GM23248 (cell line): ENCODE data around the gene LILRB3. TPM values are rescaled to one million over a fixed set of nuclear protein-coding genes. Genes with fewer than 3 reads are reported as not detected.

Source experiments
- DNase-seq: peaks from one replicate; pipeline ENCODE4 v3.0.0-alpha.2; 2015
- H2AFZ ChIP-seq: fragments of 200-600 bp; sonication (generic); 2 replicates; pipeline ENCODE4 v1.6.1; 2016; ENCODE audit warnings: antibody characterized with exemption
- H3F3A ChIP-seq: fragments of 200-600 bp; sonication (generic); 2 replicates; pipeline ENCODE4 v1.6.1; 2016; ENCODE audit warnings: mild to moderate bottlenecking, antibody characterized with exemption, mixed run types; ENCODE audit not compliant: insufficient read depth
- H3K27ac ChIP-seq: fragments of 200-600 bp; sonication (generic); 2 replicates; pipeline ENCODE4 v1.5.1; 2016; ENCODE audit warnings: mild to moderate bottlenecking
- H3K27me3 ChIP-seq: fragments of 200-600 bp; sonication (generic); replicated peaks from 2 replicates; pipeline ENCODE4 v1.6.1; 2016; ENCODE audit warnings: mild to moderate bottlenecking; ENCODE audit not compliant: insufficient read depth
- H3K36me3 ChIP-seq: fragments of 200-600 bp; sonication (generic); 2 replicates; pipeline ENCODE4 v1.6.1; 2016; ENCODE audit warnings: low read depth, mild to moderate bottlenecking
- H3K4me1 ChIP-seq: fragments of 200-600 bp; sonication (generic); 2 replicates; pipeline ENCODE4 v1.6.1; 2016; ENCODE audit warnings: mild to moderate bottlenecking; ENCODE audit not compliant: insufficient read depth
- H3K4me2 ChIP-seq: fragments of 200-600 bp; sonication (generic); one replicate; pipeline ENCODE4 v1.6.1; 2016; ENCODE audit warnings: mild to moderate bottlenecking; ENCODE audit not compliant: unreplicated experiment
- H3K4me3 ChIP-seq: fragments of 200-600 bp; sonication (generic); 2 replicates; pipeline ENCODE4 v1.5.1; 2016; ENCODE audit warnings: mild to moderate bottlenecking
- H3K79me2 ChIP-seq: fragments of 200-600 bp; sonication (generic); 2 replicates; pipeline ENCODE4 v1.6.1; 2016; ENCODE audit warnings: mild to moderate bottlenecking; ENCODE audit not compliant: insufficient read depth
- H3K9ac ChIP-seq: fragments of 200-600 bp; sonication (generic); 2 replicates; pipeline ENCODE4 v1.6.1; 2016; ENCODE audit warnings: mild to moderate bottlenecking
- H3K9me2 ChIP-seq: fragments of 200-600 bp; sonication (generic); 2 replicates; pipeline ENCODE4 v1.6.1; 2016; ENCODE audit warnings: mixed run types, mild to moderate bottlenecking, moderate library complexity; ENCODE audit not compliant: insufficient read depth
- H3K9me3 ChIP-seq: fragments of 200-600 bp; sonication (generic); one replicate; pipeline ENCODE4 v1.6.1; 2017; ENCODE audit warnings: low read depth
- H4K20me1 ChIP-seq: fragments of 200-600 bp; sonication (generic); 2 replicates; pipeline ENCODE4 v1.6.0; 2016; ENCODE audit not compliant: insufficient read depth
- EZH2 ChIP-seq: fragments of 200-600 bp; sonication (generic); IDR thresholded peaks from 2 replicates; pipeline ENCODE4 v1.6.1; 2018; ENCODE audit warnings: antibody characterized with exemption, mild to moderate bottlenecking; ENCODE audit not compliant: insufficient read depth, poor library complexity, severe bottlenecking
- EZH2phosphoT487 ChIP-seq: fragments of 200-600 bp; sonication (generic); IDR thresholded peaks from 2 replicates; pipeline ENCODE4 v1.6.1; 2018; ENCODE audit warnings: antibody characterized with exemption, moderate library complexity, mild to moderate bottlenecking, low read depth; ENCODE audit not compliant: insufficient read depth
- WGBS, 2 experiments: methylation state at CpG; one replicate each; pipeline ENCODE4 v1.1.6; 2015 to 2017; ENCODE audit warnings: low lambda C conversion rate in 2 of 2, low coverage in 1 of 2; ENCODE audit errors: missing lambda C conversion rate in 2 of 2; 5-methylcytosine and 5-hydroxymethylcytosine counted together
- in situ Hi-C: fragments of 300-500 bp; cut with MboI; formaldehyde crosslinking; loops from 2 replicates; pipeline ENCODE4 v1.15.0; 2020
- polyA plus RNA-seq: library from polyadenylated mRNA; unstranded; fragments of >200 nt; fragmentation: Nextera tagmentation; extraction: Ambion mirVana; gene quantifications from 2 replicates; pipeline ENCODE4 v1.2.1, GENCODE V29; 2016
- total RNA-seq: library from RNA; depleted of rRNA; stranded (reverse); fragments of >200 nt; shearing (Covaris generic); gene quantifications from 2 replicates; pipeline ENCODE4 v1.2.3, GENCODE V29; 2014

The LILRB3 gene
- total and polyA plus RNA-seq, 2 experiments from 2014 or later = 0.53 TPM; not detected in 1

DNA sequence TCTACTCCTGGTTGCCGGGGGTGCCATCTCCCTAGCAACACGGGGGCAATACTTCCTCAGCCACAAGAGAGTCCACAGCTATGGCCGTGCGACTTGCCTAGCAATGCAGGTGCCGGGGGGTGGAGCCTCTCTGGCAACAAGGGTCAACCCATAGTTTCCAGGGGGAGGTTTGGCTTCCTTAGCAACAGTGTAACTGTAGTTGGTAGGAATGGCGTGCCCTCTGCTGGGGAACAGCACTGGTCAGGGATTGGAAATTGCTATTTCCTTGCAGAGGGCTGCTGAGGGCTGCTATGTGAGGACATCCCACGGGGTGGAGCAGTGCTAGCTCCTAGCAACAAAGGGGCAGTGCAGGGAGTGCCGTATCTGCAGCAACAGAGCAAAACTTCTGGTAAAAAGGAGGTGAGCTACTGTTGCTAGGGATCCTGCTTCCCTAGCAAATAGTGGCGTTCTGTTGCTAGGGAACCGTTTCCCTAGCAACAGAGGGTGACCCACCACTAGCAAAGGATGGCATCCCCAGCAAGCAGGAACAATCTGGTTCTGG is 42.8 kb downstream of the LILRB3 start:
- Histone ChIP-seq H3F3A (no peaks in the 10 kb centered on the region; the same call in 1 of the 2 replicates), H3K27me3 (no peaks in the 10 kb centered on the region), H3K27ac (no peak overlapping the region), H4K20me1 (no peaks in the 10 kb centered on the region), H3K79me2 (0 out of 2 replicates have a peak, but pooled peaks cover 1% of the 10 kb centered on the region), H3K36me3 (peaks cover 16% of the 10 kb centered on the region; the same call in 1 of the 2 replicates), H3K9me3 (no peaks in the 10 kb centered on the region), H3K4me2 (no peak overlapping the region), H3K4me1 (no peaks in the 10 kb centered on the region), H3K9ac (no peak overlapping the region), H2AFZ (no peak overlapping the region), H3K9me2 (no peaks in the 10 kb centered on the region), H3K4me3 (no peak overlapping the region)
- WGBS, 2 experiments = 60 to 67% methylated on average over 10 of the region's 10 CpGs
- in situ Hi-C loops = no loop called here
- TF ChIP-seq EZH2phosphoT487 (no peak), EZH2 (no peak)
- DNase-seq = peak; percentile 39

DNA sequence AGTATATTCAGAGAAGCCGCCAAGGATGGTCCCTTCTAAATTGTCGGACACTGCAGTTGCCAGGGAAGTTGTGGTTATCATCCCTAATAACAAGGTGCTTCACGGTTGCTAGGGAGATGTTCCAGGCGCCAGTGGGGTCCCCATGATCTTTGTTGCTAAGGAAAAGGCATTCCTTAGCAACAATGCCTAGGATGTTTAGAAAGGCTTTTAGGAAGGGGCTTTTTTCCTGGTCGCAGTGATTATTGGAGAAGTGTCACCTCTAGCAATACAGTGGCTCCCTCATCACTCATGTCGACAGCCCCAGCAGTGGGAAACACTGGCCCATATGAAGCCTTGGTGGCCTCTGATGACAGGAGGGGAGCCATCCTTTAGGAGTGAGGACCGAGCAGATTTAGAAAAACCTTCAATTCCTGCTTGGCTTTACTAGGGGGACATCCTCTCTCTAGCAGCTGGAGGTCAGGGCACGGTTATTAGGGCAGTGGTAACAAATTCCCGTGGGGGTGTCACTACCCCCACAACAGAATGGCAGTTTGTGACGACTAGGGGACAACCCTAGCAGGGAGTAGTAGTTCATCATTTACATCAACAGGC is 43.5 kb downstream of the LILRB3 start:
- Histone ChIP-seq H4K20me1 (no peaks in the 10 kb centered on the region), H3K4me3 (no peak overlapping the region), H3K79me2 (no peaks in the 10 kb centered on the region), H2AFZ (no peak overlapping the region), H3K4me2 (no peak overlapping the region), H3K27me3 (no peaks in the 10 kb centered on the region), H3K9ac (no peak overlapping the region), H3K27ac (no peak overlapping the region), H3K9me3 (no peaks in the 10 kb centered on the region), H3K36me3 (peaks cover 16% of the 10 kb centered on the region; the same call in 1 of the 2 replicates), H3K9me2 (no peaks in the 10 kb centered on the region), H3F3A (no peaks in the 10 kb centered on the region; the same call in 1 of the 2 replicates), H3K4me1 (no peaks in the 10 kb centered on the region)
- WGBS, 2 experiments = 97 to 98% methylated on average over 9 to 10 of the region's 10 CpGs
- DNase-seq = no peak
- TF ChIP-seq EZH2 (no peak), EZH2phosphoT487 (no peak)
- in situ Hi-C loops = no loop called here

DNA sequence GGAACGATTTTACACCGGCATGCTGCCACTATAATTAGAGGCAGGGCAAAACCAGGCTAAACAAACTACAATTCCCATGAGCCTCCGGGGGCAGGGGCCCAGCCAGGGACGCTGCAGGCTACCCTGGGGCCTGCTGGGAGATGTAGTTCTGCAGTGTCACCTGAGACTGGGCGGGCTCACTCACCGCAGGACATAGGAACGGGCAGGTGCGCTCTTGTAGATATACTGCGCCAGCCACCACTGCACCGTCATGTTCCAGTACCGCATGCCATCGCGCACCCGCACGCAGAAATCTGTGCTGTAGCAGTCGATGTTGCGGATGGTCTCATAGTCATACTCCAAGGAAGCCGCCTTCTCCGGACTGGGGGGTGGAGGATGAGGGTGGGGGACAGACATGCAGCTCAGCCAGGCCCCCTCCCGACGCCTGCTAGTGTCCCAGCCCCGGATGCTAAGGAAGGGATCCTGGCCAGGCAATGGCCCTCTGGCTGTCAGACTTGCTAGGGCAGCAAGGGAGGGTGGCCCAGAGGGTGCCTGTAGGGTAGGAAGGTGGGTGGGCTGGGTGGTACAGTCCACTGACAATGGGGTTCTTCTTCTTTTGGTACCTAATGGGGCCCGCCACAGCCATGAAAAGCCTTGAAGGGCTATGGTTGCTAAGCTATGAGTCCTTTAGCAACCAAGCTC is 44.1 kb downstream of the LILRB3 start:
- DNase-seq = peak; percentile 30

DNA sequence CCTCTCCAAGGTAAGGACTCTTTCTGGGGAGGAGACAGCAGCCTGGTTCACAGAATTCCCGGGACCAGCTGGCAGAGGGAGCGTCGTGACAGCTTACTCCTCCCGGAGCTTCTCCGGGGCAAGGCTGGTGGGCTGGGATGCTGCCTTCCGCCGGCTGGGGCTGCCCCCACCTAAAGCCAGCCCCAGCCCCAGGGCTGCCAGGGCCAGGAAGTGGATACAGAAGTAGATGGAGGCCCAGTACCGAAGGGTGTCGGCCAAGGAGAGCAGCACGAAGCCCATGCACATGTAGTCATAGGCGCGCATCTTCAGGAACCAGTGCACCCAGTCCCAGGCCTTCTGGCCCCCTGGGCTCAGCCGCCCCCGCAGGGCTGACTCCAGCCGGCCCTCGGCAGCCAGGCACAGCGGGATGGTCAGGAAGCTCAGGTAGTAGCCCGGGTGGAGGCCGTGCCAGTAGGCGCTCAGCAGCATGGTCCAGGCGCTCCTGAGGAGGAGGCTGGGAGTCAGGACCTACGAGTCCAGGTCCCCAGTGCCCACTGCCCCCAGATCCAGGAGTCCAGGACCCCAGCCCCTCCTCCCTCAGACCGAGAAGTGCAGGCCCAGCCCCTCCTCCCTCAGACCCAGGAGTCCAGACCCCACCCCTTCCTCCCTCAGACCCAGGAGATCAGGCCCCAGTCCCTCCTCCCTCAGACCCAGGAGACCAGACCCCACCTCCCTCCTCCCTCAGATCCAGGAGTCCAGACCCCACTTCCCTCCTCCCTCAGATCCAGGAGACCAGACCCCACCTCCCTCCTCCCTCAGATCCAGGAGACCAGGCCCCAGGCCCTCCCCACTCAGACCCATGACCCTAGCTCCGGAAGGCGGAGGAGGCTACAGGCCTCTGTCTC is 48.6 kb downstream of the LILRB3 start:
- 51 to 62% methylated on average over 24 to 25 of the region's 25 CpGs for WGBS, 2 experiments

More for the DNA sequence above, 44.1 kb downstream of the LILRB3 start:
- no peak for TF ChIP-seq EZH2
- no peak for TF ChIP-seq EZH2phosphoT487
- WGBS, 2 experiments = 78 to 82% methylated on average over 22 to 23 of the region's 23 CpGs
- H3K27ac ChIP-seq = no peak overlapping the region
- H3K27me3 ChIP-seq = no peaks in the 10 kb centered on the region
- in situ Hi-C loops = no loop called here
- H3K4me3 ChIP-seq = no peak overlapping the region
- no peaks in the 10 kb centered on the region for H4K20me1 ChIP-seq
- H3K4me1 ChIP-seq = no peaks in the 10 kb centered on the region
- H3K4me2 ChIP-seq = no peak overlapping the region
- no peaks in the 10 kb centered on the region; the same call in 1 of the 2 replicates for H3F3A ChIP-seq
- no peaks in the 10 kb centered on the region for H3K9me2 ChIP-seq
- H3K9ac ChIP-seq = no peak overlapping the region
- no peaks in the 10 kb centered on the region for H3K9me3 ChIP-seq
- H3K36me3 ChIP-seq = peaks cover 16% of the 10 kb centered on the region; the same call in 1 of the 2 replicates
- no peak overlapping the region for H2AFZ ChIP-seq
- H3K79me2 ChIP-seq = no peaks in the 10 kb centered on the region

More for the DNA sequence above, 48.6 kb downstream of the LILRB3 start:
- no peak for DNase-seq
- no peaks in the 10 kb centered on the region for H3K9me2 ChIP-seq
- TF ChIP-seq EZH2 (no peak), EZH2phosphoT487 (no peak)
- H3K4me3 ChIP-seq = no peak overlapping the region
- no peaks in the 10 kb centered on the region for H3K79me2 ChIP-seq
- no peaks in the 10 kb centered on the region for H3K27me3 ChIP-seq
- H3K4me1 ChIP-seq = no peaks in the 10 kb centered on the region
- peaks cover 9% of the 10 kb centered on the region; the same call in 1 of the 2 replicates for H3K36me3 ChIP-seq
- in situ Hi-C loops = no loop called here
- H3F3A ChIP-seq = no peaks in the 10 kb centered on the region
- no peak overlapping the region for H3K9ac ChIP-seq
- H2AFZ ChIP-seq = no peak overlapping the region
- H3K4me2 ChIP-seq = no peak overlapping the region
- no peaks in the 10 kb centered on the region for H4K20me1 ChIP-seq
- no peaks in the 10 kb centered on the region for H3K9me3 ChIP-seq
- H3K27ac ChIP-seq = no peak overlapping the region
